ENCODE data around the gene FUS.

DNA sequence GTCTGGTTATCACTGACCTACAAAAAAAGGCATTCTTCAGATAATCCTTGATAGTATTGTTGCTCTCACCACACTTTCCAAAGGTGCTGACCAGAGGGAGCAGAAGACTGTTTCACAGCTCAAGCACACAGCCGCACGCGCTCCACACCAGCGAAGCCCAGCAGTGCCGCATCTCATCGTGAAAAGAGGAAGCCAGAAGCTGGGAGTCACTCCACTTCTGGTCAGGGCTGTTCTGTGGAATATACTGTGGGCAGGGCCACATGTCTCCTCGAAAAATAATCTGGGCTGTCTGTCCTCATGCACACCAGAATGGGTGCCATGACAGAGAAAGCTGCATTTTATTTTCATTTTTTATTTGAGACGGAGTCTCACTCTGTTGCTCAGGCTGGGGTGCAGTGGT is 22.8 kb upstream of the FUS start:
- TF ChIP-seq, protein P1, sequence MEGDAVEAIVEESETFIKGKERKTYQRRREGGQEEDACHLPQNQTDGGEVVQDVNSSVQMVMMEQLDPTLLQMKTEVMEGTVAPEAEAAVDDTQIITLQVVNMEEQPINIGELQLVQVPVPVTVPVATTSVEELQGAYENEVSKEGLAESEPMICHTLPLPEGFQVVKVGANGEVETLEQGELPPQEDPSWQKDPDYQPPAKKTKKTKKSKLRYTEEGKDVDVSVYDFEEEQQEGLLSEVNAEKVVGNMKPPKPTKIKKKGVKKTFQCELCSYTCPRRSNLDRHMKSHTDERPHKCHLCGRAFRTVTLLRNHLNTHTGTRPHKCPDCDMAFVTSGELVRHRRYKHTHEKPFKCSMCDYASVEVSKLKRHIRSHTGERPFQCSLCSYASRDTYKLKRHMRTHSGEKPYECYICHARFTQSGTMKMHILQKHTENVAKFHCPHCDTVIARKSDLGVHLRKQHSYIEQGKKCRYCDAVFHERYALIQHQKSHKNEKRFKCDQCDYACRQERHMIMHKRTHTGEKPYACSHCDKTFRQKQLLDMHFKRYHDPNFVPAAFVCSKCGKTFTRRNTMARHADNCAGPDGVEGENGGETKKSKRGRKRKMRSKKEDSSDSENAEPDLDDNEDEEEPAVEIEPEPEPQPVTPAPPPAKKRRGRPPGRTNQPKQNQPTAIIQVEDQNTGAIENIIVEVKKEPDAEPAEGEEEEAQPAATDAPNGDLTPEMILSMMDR (IDR thresholded peaks at IDR 0.05 in 2 of 3, conservative IDR thresholded peaks at IDR 0.05 in 1 of 3; ENCODE audit: borderline replicate concordance in 1 of 3, insufficient read depth in 1 of 3, low read depth in 2 of 3, low read length in 2 of 3), result no peak
- TF ChIP-seq ZFX (IDR thresholded peaks at IDR 0.05) (no peak), EZH2 (IDR thresholded peaks at IDR 0.05) (no peak), CEBPB (IDR thresholded peaks at IDR 0.05; ENCODE audit: low read depth) (no peak), JUND (IDR thresholded peaks at IDR 0.05) (no peak), POLR2A (IDR thresholded peaks at IDR 0.05; ENCODE audit: borderline replicate concordance, extremely low read depth, insufficient read depth, insufficient read length) (no peak), RAD21 (IDR thresholded peaks at IDR 0.05; ENCODE audit: low read depth) (no peak)
- TF ChIP-seq, protein P2, sequence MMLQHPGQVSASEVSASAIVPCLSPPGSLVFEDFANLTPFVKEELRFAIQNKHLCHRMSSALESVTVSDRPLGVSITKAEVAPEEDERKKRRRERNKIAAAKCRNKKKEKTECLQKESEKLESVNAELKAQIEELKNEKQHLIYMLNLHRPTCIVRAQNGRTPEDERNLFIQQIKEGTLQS (IDR thresholded peaks at IDR 0.05), result no peak
